Subcutaneous abdominal adipose tissue (tissue), 5 donors: ENCODE data around the gene LTBP2.

Experiments used
- H3K27ac ChIP-seq: one replicate; pipeline ENCODE4 v1.7.0; 2013; ENCODE audit warnings: low read depth, mild to moderate bottlenecking, inconsistent platforms, low read length, moderate library complexity
- H3K27me3 ChIP-seq, 5 donors: one replicate each; pipeline ENCODE4 v1.7.0; 2013; ENCODE audit warnings: low read length in 5 of 5, inconsistent platforms in 1 of 5; ENCODE audit not compliant: control insufficient read depth in 5 of 5, insufficient read depth in 4 of 5
- H3K36me3 ChIP-seq, 5 donors: one replicate each; pipeline ENCODE4 v1.7.0; 2013; ENCODE audit warnings: low read length in 5 of 5; ENCODE audit not compliant: control insufficient read depth in 5 of 5, insufficient read depth in 5 of 5
- H3K4me1 ChIP-seq, 5 donors: one replicate each; pipeline ENCODE4 v1.7.0; 2013; ENCODE audit warnings: low read length in 5 of 5, mild to moderate bottlenecking in 3 of 5, moderate library complexity in 1 of 5; ENCODE audit not compliant: control insufficient read depth in 5 of 5, insufficient read depth in 5 of 5
- H3K4me3 ChIP-seq, 5 donors: one replicate each; pipeline ENCODE4 v1.7.0; 2013; ENCODE audit warnings: low read length in 5 of 5, low read depth in 1 of 5
- H3K9ac ChIP-seq, 5 donors: one replicate each; pipeline ENCODE4 v1.7.0; 2013; ENCODE audit warnings: low read length in 5 of 5, mild to moderate bottlenecking in 4 of 5, moderate library complexity in 3 of 5
- H3K9me3 ChIP-seq, 5 donors: one replicate each; pipeline ENCODE4 v1.7.0; 2013; ENCODE audit warnings: low read length in 5 of 5; ENCODE audit not compliant: control insufficient read depth in 5 of 5
- donor health status: healthy.
- donor health status: healthy.
- donor health status: healthy.
- donor health status: healthy.
- donor health status: healthy.

The LTBP2 gene

GRCh38 chr14:74605531-74606223 lies 6.4 kb downstream of the LTBP2 start:
- Histone ChIP-seq H3K4me3 (no peak overlapping the region), H3K4me1 (peaks cover 0 to 35% (median 32%) of the 10 kb centered on the region in 5 donors), H3K36me3 (peaks cover 0 to 16% (median 11%) of the 10 kb centered on the region in 5 donors), H3K9me3 (no peaks in the 10 kb centered on the region), H3K27me3 (no peaks in the 10 kb centered on the region), H3K9ac (no peak overlapping the region), H3K27ac (no peak overlapping the region)

- peaks cover 0 to 16% (median 11%) of the 10 kb centered on the region in 5 donors for H3K36me3 ChIP-seq
- no peak overlapping the region for H3K27ac ChIP-seq
- no peaks in the 10 kb centered on the region for H3K27me3 ChIP-seq
- no peak overlapping the region for H3K9ac ChIP-seq
- peaks cover 0 to 33% (median 32%) of the 10 kb centered on the region in 5 donors for H3K4me1 ChIP-seq
- H3K9me3 ChIP-seq = no peaks in the 10 kb centered on the region
- no peak overlapping the region for H3K4me3 ChIP-seq
Observed at GRCh38 chr14:74604911-74605310, 7.1 kb downstream of the LTBP2 start.

GRCh38 chr14:74604157-74604556 lies 7.9 kb downstream of the LTBP2 start:
- no peak overlapping the region for H3K9ac ChIP-seq
- peaks cover 3 to 35% (median 32%) of the 10 kb centered on the region in 5 donors for H3K4me1 ChIP-seq
- no peak overlapping the region for H3K4me3 ChIP-seq
- no peaks in the 10 kb centered on the region for H3K9me3 ChIP-seq
- no peak overlapping the region for H3K27ac ChIP-seq
- peaks cover 0 to 16% (median 11%) of the 10 kb centered on the region in 5 donors for H3K36me3 ChIP-seq
- no peaks in the 10 kb centered on the region for H3K27me3 ChIP-seq

- H3K36me3 ChIP-seq = peaks cover 0 to 16% (median 11%) of the 10 kb centered on the region in 5 donors
- no peaks in the 10 kb centered on the region for H3K9me3 ChIP-seq
- H3K4me1 ChIP-seq = peaks cover 4 to 48% (median 42%) of the 10 kb centered on the region in 5 donors
- no peak overlapping the region for H3K4me3 ChIP-seq
- no peaks in the 10 kb centered on the region for H3K27me3 ChIP-seq
- no peak overlapping the region for H3K27ac ChIP-seq
- H3K9ac ChIP-seq = no peak overlapping the region
Observed at GRCh38 chr14:74601982-74602381, 10.1 kb downstream of the LTBP2 start.

GRCh38 chr14:74599946-74600345 lies 12.1 kb downstream of the LTBP2 start:
- Histone ChIP-seq H3K9ac (peak overlapping the region in 2 of 5 donors; percentile 41 to 61), H3K9me3 (no peaks in the 10 kb centered on the region), H3K27me3 (no peaks in the 10 kb centered on the region), H3K36me3 (peaks cover 0 to 16% (median 11%) of the 10 kb centered on the region in 5 donors), H3K4me1 (peaks cover 10 to 54% (median 46%) of the 10 kb centered on the region in 5 donors), H3K4me3 (no peak overlapping the region), H3K27ac (no peak overlapping the region)

DNA sequence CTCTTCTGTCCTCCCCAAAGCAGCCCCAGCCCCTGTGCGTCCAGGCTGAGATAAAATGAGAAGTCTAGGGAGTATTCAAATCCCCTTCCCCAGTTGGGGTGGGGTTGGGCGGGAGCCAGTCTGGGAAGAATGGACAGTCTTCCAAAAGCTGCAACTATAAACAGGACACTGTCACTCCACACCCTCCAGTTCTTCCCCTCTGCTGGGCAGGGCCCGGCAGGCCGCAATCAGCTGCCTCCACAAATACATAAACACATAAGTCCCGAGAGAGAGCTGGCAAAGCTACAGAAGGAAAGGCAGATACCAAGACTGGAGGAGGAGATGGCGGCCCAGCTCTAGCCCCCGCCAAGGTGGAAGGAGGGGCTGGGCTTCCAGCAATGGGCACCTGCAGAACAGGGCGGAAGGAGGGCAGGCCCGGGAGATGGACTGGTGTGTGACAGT lies 12.7 kb downstream of the LTBP2 start:
- Histone ChIP-seq H3K4me3 (no peak overlapping the region), H3K9me3 (no peaks in the 10 kb centered on the region), H3K27ac (no peak overlapping the region), H3K9ac (peak overlapping the region in 3 of 5 donors; percentile 16 to 61 (median 41)), H3K4me1 (peaks cover 14 to 56% (median 47%) of the 10 kb centered on the region in 5 donors), H3K36me3 (peaks cover 0 to 16% (median 11%) of the 10 kb centered on the region in 5 donors), H3K27me3 (no peaks in the 10 kb centered on the region)

DNA sequence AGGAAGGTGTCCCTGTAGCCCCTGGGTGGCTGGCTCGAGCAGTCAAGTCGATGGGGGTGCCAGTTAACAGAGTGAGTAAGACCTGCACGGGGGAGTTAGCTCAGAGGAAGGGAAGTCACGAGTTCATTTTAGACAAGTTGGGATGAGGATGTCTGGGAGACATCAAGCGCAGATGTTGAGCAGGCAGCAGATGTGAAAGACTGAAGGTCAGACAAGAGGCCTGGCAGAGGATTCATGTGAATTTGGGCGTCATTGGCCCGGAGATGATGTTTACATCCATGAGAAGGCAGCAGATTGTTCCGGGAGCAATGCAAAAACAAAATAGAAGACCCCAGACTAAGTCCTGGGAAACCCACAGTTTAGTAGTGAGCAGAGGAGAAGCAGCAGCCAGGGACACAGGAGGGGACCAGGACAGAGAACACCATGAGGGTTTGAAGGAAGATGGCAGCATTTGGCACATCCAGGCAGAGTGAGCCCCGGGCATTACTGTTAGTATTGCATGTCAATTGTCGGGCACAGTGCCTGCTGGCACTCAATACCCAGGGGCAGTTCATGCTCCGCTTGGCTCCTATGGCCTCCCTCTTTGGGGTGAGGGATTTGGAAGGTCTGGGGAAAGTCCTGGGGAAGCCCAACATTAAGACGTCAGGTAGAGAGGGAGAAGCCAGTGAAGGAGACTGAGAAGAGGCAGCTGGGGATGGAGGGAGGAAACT lies 15.1 kb downstream of the LTBP2 start:
- Histone ChIP-seq H3K4me3 (no peak overlapping the region), H3K9me3 (no peaks in the 10 kb centered on the region), H3K36me3 (peaks cover 0 to 5% (median 3%) of the 10 kb centered on the region in 5 donors), H3K4me1 (peaks cover 21 to 80% (median 71%) of the 10 kb centered on the region in 5 donors), H3K27me3 (no peaks in the 10 kb centered on the region), H3K9ac (no peak overlapping the region), H3K27ac (peak overlapping the region; percentile 30)

DNA sequence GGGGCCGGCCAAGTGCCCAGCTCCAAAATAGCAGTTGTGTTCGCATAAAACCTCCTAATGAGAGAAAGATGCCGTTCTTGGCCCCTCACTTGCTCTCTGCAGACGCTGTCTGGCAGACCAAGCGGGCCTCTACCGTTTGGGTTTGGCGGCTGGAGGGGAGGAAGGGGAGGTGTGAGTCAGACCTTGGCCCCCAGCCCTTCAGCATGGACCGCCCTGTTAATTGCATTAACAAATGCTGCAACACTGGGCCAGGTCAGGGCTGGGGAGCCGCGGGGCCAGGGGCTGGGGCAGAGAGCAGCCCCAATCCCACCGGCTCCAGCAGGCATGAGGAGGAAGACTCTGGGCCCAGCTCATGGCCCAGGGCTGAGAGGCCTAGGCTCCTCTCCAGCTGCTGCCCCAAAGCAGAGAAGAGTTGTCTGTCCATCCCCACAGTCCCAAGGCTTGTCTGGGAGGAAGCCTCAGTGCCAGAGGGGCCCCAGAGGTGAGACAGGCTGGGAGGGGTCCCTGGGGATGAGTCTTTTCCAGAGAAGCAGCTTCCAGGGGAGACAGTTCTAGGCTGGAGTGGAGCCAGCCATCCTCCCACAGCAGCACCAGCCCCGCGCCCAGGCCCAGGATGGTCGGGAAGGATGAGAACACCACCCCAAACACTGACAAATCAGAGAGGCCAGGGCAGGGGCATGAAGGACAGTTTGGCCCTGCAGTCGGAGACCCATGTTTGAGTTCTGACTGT lies 16.9 kb downstream of the LTBP2 start:
- H3K9ac ChIP-seq = peak overlapping the region in 4 of 5 donors; percentile 14 to 66 (median 30)
- H3K36me3 ChIP-seq = no peaks in the 10 kb centered on the region
- peaks cover 23 to 87% (median 80%) of the 10 kb centered on the region in 5 donors for H3K4me1 ChIP-seq
- H3K4me3 ChIP-seq = peak overlapping the region in 3 of 5 donors; percentile 22 to 33 (median 22)
- no peaks in the 10 kb centered on the region for H3K9me3 ChIP-seq
- peak overlapping the region; percentile 87 for H3K27ac ChIP-seq
- no peaks in the 10 kb centered on the region for H3K27me3 ChIP-seq

GRCh38 chr14:74594606-74595005 lies 17.4 kb downstream of the LTBP2 start:
- Histone ChIP-seq H3K9ac (peak overlapping the region; percentile 3 to 66 (median 35)), H3K4me3 (peak overlapping the region in 3 of 5 donors; percentile 22 to 33 (median 22)), H3K4me1 (peaks cover 23 to 81% (median 74%) of the 10 kb centered on the region in 5 donors), H3K27me3 (no peaks in the 10 kb centered on the region), H3K36me3 (no peaks in the 10 kb centered on the region), H3K27ac (peak overlapping the region; percentile 87), H3K9me3 (no peaks in the 10 kb centered on the region)
